Endothelial cell (in vitro differentiated cells): ENCODE measurements around the gene DEAF1. TPM values are rescaled to one million over a fixed set of nuclear protein-coding genes. Genes with fewer than 3 reads are reported as not detected.

Source experiments
- DNase-seq: peaks from one replicate; pipeline ENCODE4 v3.0.0; 2021; ENCODE audit warnings: low spot score
- H3K27ac Mint-ChIP-seq: one replicate; pipeline ENCODE4 v1.8.0; 2021; ENCODE audit warnings: mixed read lengths, inconsistent platforms; ENCODE audit not compliant: unreplicated experiment
- H3K27me3 Mint-ChIP-seq: one replicate; pipeline ENCODE4 v1.8.0; 2021; ENCODE audit warnings: mild to moderate bottlenecking, moderate library complexity, mixed read lengths, inconsistent platforms; ENCODE audit not compliant: unreplicated experiment
- H3K36me3 Mint-ChIP-seq: one replicate; pipeline ENCODE4 v1.8.0; 2021; ENCODE audit warnings: mild to moderate bottlenecking, low read depth, mixed read lengths, inconsistent platforms; ENCODE audit not compliant: unreplicated experiment
- H3K4me1 Mint-ChIP-seq: one replicate; pipeline ENCODE4 v1.8.0; 2021; ENCODE audit warnings: mild to moderate bottlenecking, mixed read lengths, inconsistent platforms; ENCODE audit not compliant: unreplicated experiment
- H3K4me3 Mint-ChIP-seq: one replicate; pipeline ENCODE4 v1.8.0; 2021; ENCODE audit warnings: mild to moderate bottlenecking, mixed read lengths, inconsistent platforms; ENCODE audit not compliant: unreplicated experiment
- H3K9me3 Mint-ChIP-seq: one replicate; pipeline ENCODE4 v1.8.0; 2021; ENCODE audit warnings: mixed read lengths, inconsistent platforms; ENCODE audit not compliant: unreplicated experiment
- total RNA-seq: library from RNA; stranded (reverse); fragmentation: NEBNext Ultra II Directional; extraction: Animal tissue kit (Norgen Biotek cat#: 25700); gene quantifications from one replicate; pipeline ENCODE4 v1.2.1, GENCODE V29; 2021; ENCODE audit not compliant: unreplicated experiment
- TF ChIP-seq, protein P1 (sequence below): fragments of 200-600 bp; sonication (generic); IDR thresholded peaks from one replicate; pipeline ENCODE4 v1.5.0; 2021; ENCODE audit warnings: antibody characterized with exemption; ENCODE audit not compliant: unreplicated experiment

DEAF1 gene
- total RNA-seq, 1 donor from 2014 or later: 118 TPM

DNA sequence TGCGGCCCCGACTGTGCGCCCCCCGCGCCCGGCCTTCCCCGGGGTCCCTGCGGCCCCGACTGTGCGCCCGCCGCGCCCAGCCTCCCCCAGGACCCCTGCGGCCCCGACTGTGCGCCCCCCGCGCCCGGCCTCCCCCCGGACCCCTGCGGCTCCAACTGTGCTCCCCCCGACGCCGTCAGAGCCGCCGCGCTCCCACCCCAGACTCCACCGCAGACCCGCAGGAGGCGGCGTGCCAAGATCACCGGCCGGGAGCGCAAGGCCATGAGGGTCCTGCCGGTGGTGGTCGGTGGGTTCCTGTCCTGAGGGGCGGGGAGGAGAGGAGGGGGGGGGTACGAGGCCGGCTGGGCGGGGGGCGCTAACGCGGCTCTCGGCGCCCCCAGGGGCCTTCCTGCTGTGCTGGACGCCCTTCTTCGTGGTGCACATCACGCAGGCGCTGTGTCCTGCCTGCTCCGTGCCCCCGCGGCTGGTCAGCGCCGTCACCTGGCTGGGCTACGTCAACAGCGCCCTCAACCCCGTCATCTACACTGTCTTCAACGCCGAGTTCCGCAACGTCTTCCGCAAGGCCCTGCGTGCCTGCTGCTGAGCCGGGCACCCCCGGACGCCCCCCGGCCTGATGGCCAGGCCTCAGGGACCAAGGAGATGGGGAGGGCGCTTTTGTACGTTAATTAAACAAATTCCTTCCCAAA, 54.9 kb downstream of the DEAF1 start:
- TF ChIP-seq, protein P1, sequence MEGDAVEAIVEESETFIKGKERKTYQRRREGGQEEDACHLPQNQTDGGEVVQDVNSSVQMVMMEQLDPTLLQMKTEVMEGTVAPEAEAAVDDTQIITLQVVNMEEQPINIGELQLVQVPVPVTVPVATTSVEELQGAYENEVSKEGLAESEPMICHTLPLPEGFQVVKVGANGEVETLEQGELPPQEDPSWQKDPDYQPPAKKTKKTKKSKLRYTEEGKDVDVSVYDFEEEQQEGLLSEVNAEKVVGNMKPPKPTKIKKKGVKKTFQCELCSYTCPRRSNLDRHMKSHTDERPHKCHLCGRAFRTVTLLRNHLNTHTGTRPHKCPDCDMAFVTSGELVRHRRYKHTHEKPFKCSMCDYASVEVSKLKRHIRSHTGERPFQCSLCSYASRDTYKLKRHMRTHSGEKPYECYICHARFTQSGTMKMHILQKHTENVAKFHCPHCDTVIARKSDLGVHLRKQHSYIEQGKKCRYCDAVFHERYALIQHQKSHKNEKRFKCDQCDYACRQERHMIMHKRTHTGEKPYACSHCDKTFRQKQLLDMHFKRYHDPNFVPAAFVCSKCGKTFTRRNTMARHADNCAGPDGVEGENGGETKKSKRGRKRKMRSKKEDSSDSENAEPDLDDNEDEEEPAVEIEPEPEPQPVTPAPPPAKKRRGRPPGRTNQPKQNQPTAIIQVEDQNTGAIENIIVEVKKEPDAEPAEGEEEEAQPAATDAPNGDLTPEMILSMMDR: no peak
- H3K36me3 Mint-ChIP-seq: peaks cover 4% of the 10 kb centered on the region
- peaks cover 34% of the 10 kb centered on the region for H3K27me3 Mint-ChIP-seq
- H3K9me3 Mint-ChIP-seq: no peaks in the 10 kb centered on the region
- no peak overlapping the region for H3K4me3 Mint-ChIP-seq
- H3K27ac Mint-ChIP-seq: no peak overlapping the region
- H3K4me1 Mint-ChIP-seq: peaks cover 6% of the 10 kb centered on the region
- no peak for DNase-seq

DNA sequence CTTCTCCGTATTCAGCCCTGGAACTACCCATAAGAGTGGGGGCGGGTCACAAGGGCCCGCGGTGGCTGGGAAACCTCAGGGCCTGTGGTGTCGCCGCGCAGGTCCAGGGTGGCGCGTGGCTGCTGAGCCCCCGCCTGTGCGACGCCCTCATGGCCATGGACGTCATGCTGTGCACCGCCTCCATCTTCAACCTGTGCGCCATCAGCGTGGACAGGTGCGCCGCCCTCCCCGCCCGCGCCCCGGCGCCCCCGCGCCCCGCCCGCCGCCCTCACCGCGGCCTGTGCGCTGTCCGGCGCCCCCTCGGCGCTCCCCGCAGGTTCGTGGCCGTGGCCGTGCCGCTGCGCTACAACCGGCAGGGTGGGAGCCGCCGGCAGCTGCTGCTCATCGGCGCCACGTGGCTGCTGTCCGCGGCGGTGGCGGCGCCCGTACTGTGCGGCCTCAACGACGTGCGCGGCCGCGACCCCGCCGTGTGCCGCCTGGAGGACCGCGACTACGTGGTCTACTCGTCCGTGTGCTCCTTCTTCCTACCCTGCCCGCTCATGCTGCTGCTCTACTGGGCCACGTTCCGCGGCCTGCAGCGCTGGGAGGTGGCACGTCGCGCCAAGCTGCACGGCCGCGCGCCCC, 55.6 kb downstream of the DEAF1 start:
- Mint-ChIP-seq H3K27me3 (peaks cover 36% of the 10 kb centered on the region), H3K4me1 (peaks cover 6% of the 10 kb centered on the region), H3K4me3 (no peak overlapping the region), H3K36me3 (peaks cover 4% of the 10 kb centered on the region), H3K9me3 (no peaks in the 10 kb centered on the region), H3K27ac (no peak overlapping the region)
- DNase-seq: no peak
- TF ChIP-seq, protein P1: no peak

DNA sequence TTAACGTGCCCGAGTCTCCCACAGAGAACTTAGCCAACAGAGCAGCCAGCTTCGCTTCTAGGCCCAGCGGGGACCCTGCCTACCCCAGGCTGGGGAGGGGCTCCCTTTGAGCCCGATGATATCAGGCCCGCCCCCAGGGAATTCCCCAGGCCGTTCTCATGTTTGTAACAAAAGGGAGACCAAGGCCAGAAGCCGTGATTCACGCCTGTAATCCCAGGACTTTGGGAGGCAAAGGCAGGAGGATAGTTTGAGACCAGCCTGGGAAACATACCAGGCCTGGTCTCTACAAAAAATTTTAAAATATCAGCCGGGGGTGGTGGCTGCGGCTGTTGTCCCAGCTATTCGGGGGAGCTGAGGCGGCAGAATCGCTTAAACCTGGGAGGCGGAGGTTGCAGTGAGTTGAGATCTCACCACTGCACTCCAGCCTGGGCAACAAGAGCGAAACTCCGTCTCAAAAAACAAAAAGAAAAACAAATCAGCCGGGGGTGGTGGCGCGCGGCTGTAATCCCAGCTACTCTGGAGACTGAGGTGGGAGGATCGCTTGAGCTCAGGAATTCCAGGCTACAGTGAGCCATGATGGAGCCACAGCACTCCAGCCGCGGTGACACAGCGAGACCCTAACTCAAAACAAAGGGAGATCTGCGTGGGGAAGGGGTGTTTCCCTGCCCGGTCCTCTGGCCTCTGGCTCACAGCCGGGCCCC, 56.2 kb downstream of the DEAF1 start:
- peaks cover 34% of the 10 kb centered on the region for H3K27me3 Mint-ChIP-seq

DNA sequence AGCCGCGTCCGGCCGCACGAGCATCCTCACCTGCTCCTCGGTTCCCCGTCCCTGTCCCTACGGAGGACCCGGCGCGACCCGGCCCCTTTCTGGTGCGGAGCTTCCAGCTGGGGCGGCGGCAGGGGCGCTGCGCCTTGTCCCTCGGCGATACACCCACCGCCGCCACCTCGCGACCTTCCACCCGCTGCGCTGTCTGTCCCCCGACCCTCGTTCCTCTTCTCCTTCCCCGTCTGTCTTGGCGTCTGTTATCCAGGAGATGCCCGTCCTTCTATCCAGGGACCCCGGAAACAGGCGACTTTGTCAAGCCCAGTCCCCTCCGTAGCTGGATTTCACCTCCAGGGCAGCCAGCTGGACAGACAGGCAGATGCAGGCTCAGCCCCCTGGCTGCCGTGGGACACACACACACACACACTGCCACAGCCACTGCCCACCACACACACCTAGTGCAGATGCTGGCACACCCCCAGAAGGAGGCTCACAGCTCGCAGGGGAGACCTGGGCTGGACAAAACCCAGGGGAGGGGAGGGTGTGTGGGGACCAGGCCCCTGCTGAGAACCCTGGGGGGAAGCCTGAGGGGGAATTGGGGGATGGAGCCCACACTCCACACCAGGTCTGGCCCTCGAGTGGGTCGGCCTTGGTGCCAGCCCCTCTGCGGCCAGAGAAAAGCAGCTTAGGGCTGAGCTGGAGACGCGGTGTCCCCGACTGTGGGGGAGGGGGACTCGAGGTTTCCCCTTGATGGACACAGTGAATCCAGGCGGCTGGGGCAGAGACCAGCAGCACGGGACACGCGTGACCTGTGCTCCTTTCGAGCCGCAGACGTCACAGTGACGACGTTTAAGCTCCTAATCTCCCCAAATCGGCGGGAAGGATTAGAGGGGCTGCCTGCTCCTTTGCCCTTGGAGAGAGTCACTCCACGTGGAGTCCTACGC, 57.2 kb downstream of the DEAF1 start:
- TF ChIP-seq, protein P1: no peak
- H3K4me1 Mint-ChIP-seq: peaks cover 6% of the 10 kb centered on the region
- H3K4me3 Mint-ChIP-seq: no peak overlapping the region
- H3K9me3 Mint-ChIP-seq: no peaks in the 10 kb centered on the region
- H3K36me3 Mint-ChIP-seq: peaks cover 4% of the 10 kb centered on the region
- H3K27me3 Mint-ChIP-seq: peaks cover 32% of the 10 kb centered on the region
- no peak for DNase-seq
- no peak overlapping the region for H3K27ac Mint-ChIP-seq

More for the DNA sequence above, 56.2 kb downstream of the DEAF1 start:
- Mint-ChIP-seq H3K4me1 (peaks cover 6% of the 10 kb centered on the region), H3K36me3 (peaks cover 4% of the 10 kb centered on the region), H3K4me3 (no peak overlapping the region), H3K27ac (no peak overlapping the region), H3K9me3 (no peaks in the 10 kb centered on the region)
- no peak for DNase-seq
- TF ChIP-seq, protein P1: no peak
